ENCODE data around the gene TGM3.

- TF ChIP-seq CTCF (IDR thresholded peaks at IDR 0.05; ENCODE audit: low read length) = no peak
- TF ChIP-seq EZH2 (IDR thresholded peaks at IDR 0.05; ENCODE audit: borderline replicate concordance, low read length) = no peak
These were observed 22.0 kb upstream of the TGM3 start for GRCh38 chr20:2273634-2274302.
